ENCODE results near the gene MEN1.

- TF ChIP-seq EZH2 (IDR thresholded peaks at IDR 0.05; ENCODE audit: borderline replicate concordance, low read length) = no peak
- TF ChIP-seq, protein P1, sequence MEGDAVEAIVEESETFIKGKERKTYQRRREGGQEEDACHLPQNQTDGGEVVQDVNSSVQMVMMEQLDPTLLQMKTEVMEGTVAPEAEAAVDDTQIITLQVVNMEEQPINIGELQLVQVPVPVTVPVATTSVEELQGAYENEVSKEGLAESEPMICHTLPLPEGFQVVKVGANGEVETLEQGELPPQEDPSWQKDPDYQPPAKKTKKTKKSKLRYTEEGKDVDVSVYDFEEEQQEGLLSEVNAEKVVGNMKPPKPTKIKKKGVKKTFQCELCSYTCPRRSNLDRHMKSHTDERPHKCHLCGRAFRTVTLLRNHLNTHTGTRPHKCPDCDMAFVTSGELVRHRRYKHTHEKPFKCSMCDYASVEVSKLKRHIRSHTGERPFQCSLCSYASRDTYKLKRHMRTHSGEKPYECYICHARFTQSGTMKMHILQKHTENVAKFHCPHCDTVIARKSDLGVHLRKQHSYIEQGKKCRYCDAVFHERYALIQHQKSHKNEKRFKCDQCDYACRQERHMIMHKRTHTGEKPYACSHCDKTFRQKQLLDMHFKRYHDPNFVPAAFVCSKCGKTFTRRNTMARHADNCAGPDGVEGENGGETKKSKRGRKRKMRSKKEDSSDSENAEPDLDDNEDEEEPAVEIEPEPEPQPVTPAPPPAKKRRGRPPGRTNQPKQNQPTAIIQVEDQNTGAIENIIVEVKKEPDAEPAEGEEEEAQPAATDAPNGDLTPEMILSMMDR (conservative IDR thresholded peaks at IDR 0.05 in 1 of 2, IDR thresholded peaks at IDR 0.05 in 1 of 2; ENCODE audit: extremely low read depth in 1 of 2, insufficient read depth in 1 of 2, low read depth in 1 of 2, low read length in 2 of 2) = no peak
Observed at GRCh38 chr11:64826062-64826461, 15.7 kb upstream of the MEN1 start.
